HG03432 (cell line): ENCODE measurements around the gene MALL.
"Not testable (repeated sequence)": the region's sequence is repeated elsewhere in the genome, so short reads cannot be mapped to it uniquely, and the experiment has no call there.

Experiments
- ATAC-seq: cut with Tn5 transposase; IDR thresholded peaks from one replicate; pipeline ENCODE4 v1.9.1; 2021; ENCODE audit warnings: mild to moderate bottlenecking, moderate library complexity; ENCODE audit not compliant: unreplicated experiment

Gene MALL

DNA sequence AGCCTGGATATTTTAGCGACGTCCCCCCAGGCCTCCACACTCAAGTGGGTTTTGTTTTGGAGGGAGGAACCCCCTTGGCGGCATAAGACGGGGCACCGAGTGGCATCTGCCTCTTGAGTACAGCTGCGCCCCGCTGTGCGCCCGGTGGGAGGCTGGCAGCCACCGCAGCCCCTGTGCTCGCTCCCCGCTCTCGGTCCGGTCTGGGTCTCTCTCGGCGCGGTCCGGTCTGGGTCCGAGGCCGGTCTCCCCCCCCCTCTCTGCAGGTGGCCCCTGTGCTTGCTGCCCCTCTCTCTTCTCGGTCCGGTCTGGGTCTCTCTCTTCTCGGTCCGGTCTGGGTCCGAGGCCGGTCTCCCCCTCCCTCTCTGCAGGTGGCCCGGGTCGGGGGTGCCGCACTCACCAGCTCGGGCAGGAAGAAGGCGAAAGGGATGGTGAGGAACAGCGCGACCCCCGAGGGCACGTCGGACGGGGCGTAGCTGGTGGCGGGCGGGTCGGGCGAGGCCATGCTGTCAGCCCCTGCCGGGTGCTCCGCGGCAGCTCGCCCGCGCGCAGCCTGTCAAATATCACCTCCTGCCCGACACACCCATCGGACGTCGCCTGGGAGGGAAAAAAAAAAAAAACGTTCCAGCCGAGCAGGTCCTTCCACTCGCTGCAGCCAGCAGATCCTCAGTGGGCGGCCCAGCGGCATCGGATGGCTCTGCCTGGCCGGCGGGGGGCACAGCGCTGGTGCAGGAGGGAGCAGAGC lies at the start of gene MALL:
Gene MALL, minus strand, starts transcription at position 532 of the 742 bp plus-strand sequence. Its CDS starts 30 bp downstream, at position 502.
- ATAC-seq, result no peak

DNA sequence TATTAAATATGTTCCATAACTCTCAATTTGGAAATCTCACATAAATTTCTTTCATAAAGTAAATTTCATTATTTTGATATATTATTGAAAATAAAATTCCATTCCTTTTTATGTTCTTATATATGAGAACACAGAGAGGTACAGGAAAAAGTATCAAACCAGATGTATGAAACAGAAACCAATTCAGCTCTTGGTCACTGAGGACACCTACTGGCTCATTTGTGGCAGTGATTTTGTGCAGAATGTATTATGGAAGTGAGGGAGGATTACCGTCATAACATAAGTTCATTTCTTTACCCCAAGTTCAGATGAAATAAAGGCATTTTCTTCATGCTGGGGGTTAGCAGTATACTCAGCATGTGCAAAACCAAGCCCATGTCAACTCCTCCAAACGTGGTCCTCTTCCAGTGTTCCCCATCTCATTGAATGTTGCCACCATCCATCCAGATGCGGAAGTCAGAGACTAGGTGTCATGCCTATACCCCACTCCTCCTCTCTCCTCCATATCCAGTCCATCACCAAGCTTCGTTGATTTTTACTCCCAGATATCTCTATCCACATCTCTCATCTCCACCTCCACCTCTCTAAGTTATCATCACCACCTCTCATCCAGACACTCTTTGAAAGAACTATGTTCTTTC lies 41.7 kb upstream of the MALL start:
- ATAC-seq, result peak; percentile 80

DNA sequence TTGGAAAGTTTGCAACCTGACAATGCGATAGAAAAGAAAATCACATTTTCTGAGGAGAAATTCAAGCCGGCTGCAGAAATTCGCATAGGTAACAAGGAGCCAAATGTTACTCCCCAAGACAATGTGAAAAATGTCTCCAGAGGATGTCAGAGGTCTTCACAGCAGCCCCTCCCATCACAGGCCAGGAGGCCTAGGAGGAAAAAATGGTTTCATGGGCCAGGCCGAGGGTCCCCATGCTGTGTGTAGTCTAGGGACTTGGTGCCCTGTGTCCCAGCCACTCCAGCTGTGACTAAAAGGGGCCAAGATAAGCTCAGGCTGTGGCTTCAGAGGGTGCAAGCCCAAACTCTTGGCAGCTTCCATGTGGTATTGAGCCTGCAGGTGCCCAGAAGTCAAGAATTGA lies 39.2 kb upstream of the MALL start:
- ATAC-seq, result not testable (repeated sequence)

- not testable (repeated sequence) for ATAC-seq
Measured at GRCh38 chr2:110154188-110154587, 38.6 kb upstream of the MALL start.

- ATAC-seq, result no peak
Measured at GRCh38 chr2:110153416-110153815, 37.8 kb upstream of the MALL start.

GRCh38 chr2:110152943-110153342 lies 37.3 kb upstream of the MALL start:
- ATAC-seq, result no peak

- ATAC-seq, result no peak
Measured at GRCh38 chr2:110149330-110150220, 34.0 kb upstream of the MALL start.

- ATAC-seq, result no peak
Measured at GRCh38 chr2:110146945-110147332, 31.3 kb upstream of the MALL start.

DNA sequence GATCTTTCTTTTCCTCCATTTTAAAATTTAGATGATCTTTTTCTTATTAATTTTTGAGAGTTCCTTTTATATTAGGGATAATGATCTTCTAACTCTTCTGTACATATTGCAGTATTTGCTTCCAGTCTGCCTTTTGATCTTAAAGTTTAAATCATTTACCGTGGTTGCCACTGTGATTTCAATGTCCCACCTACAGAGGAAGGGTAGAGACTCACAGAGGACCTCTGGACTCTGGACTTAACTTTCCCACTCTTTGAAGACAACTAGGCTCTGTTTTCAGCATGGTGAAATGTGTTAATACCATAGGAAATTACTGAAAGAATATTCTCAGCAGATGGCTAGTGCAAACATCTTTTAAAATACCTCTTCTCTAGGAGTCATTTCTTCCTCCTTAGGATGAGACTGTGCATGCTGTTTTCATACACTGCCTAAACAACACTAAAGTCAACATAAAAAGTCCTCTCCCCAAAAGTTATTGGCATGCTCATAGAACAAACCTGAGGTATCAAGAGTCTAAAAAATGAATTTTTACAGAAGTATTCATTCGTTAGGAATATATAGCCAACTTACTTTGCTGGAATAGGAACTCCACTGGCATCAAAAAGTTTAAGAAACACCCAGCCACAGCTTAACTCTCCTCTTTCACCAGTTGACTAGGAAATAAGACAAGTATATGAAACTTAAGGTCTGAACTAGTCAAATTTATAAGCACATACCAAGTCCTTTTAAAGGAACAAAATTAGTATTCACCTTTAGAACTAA lies 30.7 kb upstream of the MALL start:
- ATAC-seq, result no peak

- ATAC-seq, result peak; percentile 73
Measured at GRCh38 chr2:110143982-110144381, 28.4 kb upstream of the MALL start.

DNA sequence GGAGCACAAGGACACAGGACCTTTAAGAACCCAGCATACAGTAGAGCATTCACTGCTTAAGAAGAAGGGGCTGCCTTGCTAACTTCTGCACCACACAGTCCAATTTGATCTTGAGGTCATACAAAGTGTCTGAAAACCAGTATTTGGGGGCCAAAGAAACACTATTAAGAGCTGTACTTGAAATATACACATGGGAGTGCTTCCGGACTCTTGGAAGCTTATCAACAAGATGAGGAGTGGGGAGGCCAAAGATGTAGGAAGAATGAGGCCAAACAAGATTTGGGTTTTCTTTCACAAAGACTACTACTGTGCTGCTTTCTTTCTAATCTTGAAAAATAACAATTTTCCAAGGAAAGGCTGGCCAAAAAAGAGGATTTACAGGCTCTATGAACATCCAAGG lies 24.8 kb upstream of the MALL start:
- ATAC-seq, result no peak

DNA sequence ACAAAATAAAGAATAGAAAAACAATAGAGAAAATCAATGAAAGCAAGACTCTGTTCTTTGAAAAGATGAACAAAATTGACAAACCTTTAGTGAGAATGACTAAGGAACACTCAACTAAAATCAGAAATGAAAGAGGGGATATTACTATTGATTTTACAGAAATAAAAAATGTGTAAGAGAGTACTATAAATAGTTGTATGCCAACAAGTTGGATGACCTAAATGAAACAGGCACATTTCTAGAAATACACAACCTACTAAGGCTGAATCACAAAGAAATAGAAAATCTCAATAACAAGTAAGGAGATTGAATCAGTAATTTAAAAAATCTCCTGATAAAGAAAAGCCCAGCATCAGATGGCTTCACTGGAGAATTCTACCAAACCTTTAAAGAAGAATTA lies 18.4 kb upstream of the MALL start:
- no peak for ATAC-seq

DNA sequence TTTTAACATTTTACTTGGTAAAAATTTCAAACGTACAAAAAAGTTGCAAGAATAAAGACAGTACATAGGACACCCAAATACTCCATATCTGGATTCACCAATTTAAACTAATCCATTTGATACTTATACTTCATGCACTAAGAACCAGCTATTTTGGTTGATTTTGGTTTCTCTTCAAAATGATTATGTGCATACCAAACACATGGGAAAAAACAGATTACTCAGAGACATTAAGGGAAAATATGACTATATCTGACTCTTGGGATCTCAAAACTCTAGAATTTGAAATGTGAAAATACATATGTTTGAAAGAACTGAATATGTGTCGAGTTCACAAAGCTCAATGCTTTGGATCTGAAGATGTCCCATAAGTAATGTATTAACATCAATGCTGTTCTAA lies 15.5 kb upstream of the MALL start:
- no peak for ATAC-seq

DNA sequence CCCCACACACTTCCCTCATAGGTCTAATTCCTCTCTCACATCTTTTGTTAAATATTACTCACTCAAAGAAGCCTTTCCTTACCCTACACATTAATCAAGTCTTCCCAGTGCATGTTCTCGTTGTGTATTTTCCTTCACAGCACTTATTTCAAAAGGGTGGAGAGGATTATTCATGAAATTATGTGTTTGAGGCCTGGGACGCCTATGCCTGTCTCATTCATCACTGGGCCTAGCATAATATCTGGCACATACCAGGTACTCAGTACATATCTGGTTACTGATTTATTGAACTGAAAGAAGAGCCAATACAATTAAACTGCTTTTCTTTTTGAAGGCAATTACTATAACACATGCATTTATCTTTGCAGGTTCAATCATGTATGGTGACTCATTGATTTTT lies 15.1 kb upstream of the MALL start:
- ATAC-seq, result no peak

GRCh38 chr2:110126906-110127305 lies 11.3 kb upstream of the MALL start:
- ATAC-seq, result no peak

- ATAC-seq, result no peak
Measured at GRCh38 chr2:110126086-110126773, 10.6 kb upstream of the MALL start.

DNA sequence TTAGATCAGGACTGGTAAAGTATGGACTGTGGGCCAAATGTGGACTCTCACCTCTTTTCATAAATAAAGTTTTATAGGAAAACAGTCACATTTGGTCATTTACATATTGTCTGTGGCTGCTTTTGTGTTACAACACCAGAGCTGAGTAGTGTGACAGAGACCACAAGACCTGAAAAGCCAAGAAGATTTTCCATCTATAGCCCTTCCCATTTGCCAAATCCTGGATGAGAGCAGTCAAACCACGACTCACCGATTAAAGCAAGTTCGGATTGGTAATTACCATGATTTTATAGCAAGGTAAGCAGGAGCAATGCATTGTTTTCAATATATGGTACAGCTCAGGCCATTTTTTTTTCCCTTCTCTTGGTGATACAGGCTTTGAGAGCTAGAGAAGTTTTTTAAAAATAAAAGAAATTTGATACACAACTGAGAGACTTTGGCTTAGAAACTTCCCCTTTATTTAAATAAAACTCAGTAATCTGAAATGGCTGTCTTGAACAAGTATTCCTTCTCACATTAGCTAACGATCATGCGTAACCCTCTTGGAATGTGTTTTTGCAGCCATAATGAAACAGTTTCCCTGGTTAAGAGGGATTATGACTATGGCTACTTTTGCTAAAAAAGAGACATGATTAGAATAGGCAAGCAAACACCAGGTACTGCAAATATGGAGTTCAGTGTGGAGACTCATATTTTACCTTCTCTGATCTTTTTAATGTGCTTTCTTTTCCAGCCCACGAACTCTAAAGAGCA lies 9.5 kb upstream of the MALL start:
- no peak for ATAC-seq

GRCh38 chr2:110124038-110124825 lies 8.6 kb upstream of the MALL start:
- ATAC-seq, result no peak

DNA sequence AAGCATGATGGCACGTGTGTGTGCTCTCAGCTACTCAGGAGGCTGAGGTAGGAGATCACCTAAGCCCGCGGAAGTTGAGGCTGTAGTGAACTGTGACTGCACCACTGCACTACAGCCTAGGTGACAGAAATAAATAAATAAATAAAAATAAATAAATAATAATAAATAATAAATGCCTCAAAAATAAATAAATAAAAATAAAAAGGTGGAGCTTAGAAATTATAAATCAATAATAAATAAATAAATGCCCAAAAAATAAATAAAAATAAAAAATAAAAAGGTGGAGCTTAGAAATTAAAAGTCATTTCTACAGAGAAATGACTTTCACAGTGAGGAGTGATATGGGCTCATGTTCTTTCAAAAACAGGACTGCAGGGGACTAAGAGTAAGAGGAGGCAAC lies 6.0 kb upstream of the MALL start:
- no peak for ATAC-seq
